Measurements from ENCODE around the gene FFAR4.

DNA sequence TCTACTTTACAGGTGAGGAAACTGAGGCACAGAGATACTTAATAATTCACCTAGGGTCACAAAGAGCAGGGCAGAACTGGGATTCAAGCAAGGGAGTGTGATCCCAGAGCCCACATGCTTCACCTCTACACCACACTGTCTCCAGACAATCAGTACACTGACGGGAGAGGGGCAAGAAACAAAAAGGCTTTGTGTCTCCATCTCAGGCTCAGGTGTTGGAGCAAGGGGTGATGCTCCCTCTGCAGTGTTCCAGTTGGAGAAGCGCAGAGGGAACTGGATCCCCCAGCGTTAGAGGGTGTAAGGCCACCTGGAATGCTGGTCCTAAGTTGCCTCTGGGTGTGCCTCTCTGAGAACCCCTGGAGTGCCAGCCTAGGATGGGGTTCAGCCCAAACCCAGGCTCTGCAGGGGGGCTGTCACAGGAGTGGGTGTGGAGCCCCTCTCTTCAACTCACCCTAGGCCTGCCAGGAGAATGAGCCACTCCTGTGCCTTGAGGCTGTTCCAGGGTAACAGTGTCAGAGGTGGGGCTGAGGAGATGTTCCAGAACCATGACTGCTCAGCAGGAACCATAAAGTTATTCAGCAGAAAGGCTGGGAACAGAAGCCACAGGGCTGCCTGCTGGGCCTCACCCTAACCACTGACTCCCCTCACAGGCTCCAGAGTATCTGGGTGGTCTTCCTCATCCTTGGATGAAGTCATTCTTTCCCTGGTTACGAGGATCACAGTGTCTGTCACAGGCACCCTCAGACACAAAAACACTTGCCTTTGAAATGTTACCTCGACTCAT is 29.1 kb downstream of the FFAR4 start:
- TF ChIP-seq POLR2A (IDR thresholded peaks at IDR 0.05; ENCODE audit: low read length) (no peak), KDM1A (IDR thresholded peaks at IDR 0.05; ENCODE audit: low read depth) (no peak)
